HG03045 (cell line): ENCODE measurements around the gene BPHL.
A peak's percentile ranks its signal among the peaks of the same experiment; 100 is the strongest.
"Not testable (repeated sequence)": the region's sequence is repeated elsewhere in the genome, so short reads cannot be mapped to it uniquely, and the experiment has no call there.

Experiments
- ATAC-seq: cut with Tn5 transposase; IDR thresholded peaks from one replicate; pipeline ENCODE4 v1.9.1; 2021; ENCODE audit warnings: mild to moderate bottlenecking, moderate library complexity; ENCODE audit not compliant: unreplicated experiment

BPHL gene

DNA sequence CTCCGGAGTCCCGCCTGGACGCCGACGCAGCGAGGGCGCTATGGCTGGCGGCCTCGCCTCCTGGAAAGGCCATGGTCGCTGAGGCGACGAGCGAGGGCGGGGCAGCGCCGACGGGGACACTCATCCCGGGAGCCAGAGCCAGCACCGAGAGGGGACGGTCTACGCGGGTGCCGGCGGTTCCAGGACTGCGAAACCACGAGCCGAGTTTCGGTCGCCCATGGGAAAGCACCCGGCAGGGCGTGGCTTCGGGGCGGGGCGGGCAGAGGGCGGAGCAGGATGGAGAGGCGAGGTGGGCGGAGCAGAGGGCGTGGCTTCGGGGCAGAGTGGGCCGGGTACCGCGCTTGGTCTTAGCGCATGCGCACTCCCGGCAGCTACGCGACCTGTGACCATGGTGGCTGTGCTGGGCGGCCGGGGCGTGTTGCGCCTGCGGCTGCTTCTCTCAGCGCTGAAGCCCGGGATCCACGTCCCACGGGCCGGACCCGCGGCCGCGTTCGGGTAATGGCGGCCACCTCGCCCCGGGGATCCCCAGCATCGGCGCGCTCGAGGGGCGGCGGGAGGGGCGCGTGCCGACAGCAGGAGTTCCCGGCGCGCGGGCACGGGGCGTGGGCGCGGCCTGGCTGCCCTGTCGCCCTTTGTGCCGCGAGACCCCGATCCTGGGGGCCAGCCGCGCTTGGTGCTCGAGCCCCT is at the start of gene BPHL:
BPHL (plus strand) TSS at position 359 of the 687 bp plus-strand sequence; CDS start at position 389, 30 bp downstream.
- ATAC-seq: peak; percentile 86

- no peak for ATAC-seq
Measured at GRCh38 chr6:3071568-3071967, 46.9 kb upstream of the BPHL start.

DNA sequence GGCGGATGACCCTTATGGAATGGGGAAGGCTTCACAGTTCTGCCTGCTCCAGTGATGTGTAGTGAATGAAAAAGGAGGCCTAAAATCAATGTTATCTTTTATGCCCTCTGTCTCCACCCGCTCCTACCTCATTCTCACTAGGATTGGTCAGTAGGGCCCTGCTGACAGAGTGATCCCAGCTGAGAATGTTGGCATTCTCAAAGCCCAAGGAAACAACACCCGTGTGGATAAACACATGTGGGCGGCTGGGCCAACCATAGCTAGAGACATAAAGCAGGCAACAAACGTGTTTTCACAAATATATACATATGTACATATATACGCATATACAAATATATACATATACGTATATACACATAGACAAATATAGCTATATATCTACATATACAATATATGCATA is 45.7 kb upstream of the BPHL start:
- no peak for ATAC-seq

DNA sequence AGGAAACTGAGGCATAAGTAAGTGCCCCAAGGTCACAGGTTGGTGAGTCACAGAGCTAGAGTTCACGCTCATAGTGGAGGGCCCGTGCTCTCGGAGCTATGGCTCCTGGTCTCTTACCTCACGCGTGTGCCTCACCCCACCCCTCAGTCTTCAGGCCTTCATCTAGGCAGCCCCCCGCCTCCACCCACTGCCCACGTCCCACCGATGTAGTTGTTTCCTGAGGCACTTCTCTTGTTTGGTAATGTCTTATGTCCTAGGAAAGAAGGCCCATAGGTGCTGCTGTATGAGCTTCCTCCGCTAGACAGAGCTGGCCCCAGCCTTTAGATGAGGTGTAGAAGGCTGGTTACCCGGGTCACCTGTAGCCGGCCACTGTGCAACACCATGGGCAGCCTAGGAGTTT is 45.1 kb upstream of the BPHL start:
- ATAC-seq: no peak

GRCh38 chr6:3075772-3076113 is 42.8 kb upstream of the BPHL start:
- no peak for ATAC-seq

- ATAC-seq: no peak
Measured at GRCh38 chr6:3076320-3076719, 42.2 kb upstream of the BPHL start.

- no peak for ATAC-seq
Measured at GRCh38 chr6:3077430-3077829, 41.1 kb upstream of the BPHL start.

DNA sequence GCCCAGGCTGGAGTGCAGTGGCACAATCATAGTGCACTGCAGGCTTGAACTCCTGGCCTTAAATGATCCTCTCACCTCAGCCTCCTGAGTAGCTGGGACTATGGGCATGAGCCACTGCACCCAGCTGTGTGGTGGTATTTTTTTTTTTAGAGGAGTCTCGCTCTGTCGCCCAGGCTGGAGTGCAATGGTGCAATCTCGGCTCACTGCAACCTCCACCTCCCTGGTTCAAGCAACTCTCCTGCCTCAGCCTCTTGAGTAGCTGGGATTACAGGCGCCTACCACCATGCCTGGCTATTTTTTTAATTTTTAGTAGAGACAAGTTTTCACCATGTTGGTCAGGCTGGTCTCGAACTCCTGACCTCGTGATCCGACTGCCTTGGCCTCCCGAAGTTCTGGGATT is 39.6 kb upstream of the BPHL start:
- not testable (repeated sequence) for ATAC-seq

DNA sequence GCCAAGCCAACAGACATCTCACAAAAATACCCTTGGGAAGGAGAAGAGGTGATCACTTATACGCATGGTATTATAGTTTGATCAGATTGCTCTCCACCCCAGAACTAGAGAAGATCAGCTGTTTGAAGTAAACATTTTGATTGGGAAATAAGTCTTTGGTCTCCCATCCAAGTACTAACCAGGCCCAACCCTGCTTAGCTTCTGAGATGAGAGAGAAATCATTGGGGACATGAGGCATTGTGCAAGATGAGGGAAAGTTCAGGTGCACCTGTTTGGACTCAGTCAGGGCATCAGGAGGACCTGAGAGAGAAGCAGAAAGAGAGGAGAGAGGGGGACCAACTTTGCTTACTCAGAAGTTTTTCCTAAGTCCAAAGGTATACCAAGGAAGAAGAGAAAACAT is 38.8 kb upstream of the BPHL start:
- no peak for ATAC-seq

- no peak for ATAC-seq
Measured at GRCh38 chr6:3081960-3082359, 36.6 kb upstream of the BPHL start.

DNA sequence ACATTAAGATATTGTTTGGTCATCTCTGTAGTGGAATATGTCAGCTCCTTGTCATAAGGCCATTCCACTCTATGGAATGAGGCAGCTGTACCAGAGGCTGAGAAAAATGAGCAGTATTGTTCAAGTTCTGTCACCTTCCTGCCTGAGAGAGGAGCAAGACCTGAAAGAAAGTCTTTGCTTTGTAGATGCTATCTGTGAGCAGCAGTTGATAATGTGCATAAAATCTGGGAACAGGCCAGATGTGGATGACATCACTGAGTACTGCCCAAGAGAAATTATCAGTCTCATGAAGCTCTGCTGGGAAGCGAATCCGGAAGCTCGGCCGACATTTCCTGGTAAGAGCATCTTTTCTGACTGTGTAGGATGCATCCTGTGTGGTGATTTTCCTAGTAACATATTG is 33.4 kb upstream of the BPHL start:
- no peak for ATAC-seq

GRCh38 chr6:3086282-3086946 is 32.1 kb upstream of the BPHL start:
- no peak for ATAC-seq

DNA sequence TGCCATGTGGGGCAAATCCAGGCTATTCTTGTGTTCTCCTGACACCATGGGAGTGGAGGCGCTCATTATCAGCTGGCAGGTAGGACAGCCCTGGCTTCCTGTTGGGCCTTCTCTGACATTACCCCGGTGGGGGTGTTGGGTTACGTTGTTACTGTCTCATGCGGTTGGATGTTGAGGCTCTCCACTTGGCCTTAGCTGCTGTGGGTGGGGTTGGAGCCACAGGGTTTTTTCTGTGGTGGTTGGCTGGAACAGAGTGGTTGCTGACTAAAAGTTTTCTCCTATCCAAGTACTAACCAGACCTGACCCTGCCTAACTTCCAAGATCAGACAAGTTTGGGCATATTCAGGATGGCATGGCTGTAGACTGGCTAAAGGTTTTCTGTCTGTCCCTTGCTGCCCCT is 30.1 kb upstream of the BPHL start:
- ATAC-seq: no peak

DNA sequence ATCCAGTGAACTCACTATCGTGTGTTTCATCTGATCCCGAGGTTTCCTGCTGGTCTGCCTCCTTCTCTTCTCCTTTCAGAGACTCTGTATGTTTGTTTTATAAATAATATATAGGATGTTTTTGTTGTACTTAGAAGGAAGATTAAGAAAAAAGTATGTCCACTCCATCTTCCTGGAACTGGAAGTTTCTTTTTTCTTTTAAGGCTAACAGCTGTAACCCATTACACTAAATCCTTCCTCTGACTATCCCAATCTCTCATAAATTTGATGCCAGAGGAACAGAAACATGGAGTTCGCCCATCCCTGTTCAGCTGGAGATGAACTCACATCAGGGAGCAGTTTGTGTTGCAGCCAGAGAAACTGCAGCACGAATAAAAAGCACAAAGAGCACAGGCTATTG is 29.5 kb upstream of the BPHL start:
- no peak for ATAC-seq

DNA sequence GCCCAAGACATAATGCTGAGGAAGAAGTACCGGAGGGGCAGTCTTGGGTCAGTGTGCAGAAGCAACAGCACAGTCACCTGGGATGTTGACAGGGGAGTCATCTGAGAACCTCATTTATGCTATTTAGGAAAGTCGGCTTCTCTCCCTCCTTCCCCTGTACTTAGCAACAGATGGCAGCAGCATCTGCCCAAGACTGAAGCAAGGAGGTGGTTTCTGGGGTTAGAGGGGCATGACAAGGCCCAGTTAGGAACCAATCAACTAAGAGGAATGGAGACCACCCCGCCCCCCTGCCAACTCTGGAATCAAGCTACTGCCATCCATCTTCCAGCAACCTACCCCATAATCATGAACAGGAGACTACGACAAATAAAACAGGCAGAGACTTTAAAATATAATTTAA is 28.5 kb upstream of the BPHL start:
- ATAC-seq: no peak

GRCh38 chr6:3094815-3095214 is 23.7 kb upstream of the BPHL start:
- no peak for ATAC-seq

DNA sequence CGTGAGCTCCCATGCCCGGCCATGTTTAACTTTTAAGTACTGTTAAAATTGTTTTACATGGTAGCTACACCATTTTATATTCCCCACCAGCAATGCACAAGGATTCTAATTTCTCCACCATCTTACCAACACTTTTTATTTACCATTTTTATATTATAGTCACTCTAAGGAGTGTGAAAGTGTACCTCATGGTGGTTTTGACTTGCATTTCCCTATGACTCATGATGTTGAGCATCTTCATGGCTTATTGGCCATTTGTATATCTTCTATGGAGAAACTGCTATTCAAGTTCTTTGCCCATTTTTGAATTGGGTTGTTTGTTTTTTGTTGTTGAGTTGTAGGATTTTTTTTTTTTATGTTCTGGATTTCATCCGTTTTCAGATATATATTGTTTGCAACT is 15.6 kb upstream of the BPHL start:
- no peak for ATAC-seq

DNA sequence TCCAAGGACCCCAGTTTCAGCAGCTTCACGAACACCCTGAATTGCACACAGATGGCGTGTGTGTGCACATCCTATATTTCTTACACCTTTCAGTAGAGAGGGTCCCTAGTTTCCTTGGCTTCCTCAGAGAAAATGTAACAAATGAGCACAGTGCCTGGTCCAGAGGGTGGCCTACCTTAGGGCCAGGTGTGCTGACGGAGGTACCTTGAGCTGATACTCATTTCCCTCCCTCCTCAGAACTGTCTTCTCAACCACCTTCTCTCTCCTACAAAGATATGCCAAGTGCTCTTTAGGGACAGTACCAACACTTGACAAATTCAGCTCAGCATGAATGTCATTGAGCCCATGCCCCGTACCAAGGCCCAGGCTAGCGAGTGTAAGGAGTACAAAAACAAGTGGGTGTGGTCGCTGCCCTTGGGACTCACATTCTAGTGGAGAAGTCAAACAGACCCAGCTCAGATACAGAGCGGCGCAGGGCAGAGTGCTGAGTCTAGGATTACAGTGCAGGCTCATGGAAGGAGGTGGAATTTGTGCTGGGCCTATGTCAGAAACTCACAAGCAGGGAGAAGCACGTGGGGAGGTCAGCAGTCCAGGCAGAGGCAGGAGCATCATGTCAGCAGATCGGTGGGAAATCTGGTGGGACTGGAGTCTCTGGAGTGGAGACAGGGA is 9.6 kb upstream of the BPHL start:
- ATAC-seq: no peak

- no peak for ATAC-seq
Measured at GRCh38 chr6:3109761-3110160, 8.8 kb upstream of the BPHL start.

DNA sequence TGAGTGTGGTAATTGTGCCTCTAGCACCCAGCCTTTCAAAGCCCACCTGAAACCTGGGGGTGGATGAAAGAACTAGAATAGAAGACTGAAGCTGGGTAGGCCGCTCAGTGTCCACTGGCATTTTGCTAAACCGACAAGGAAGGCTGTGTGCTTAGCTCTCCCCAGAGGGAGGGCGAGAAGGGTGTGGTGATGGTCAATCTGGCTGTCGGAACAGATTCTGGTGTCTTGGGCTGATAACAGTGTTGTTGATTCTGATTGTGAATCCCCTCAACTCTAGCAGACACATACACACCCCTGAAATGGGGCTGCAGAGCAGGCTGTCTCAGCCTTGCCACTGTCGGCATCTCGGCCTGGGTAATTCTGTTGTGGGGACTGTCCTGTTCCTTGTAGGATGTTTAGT is 4.1 kb upstream of the BPHL start:
- ATAC-seq: no peak

- ATAC-seq: no peak
Measured at GRCh38 chr6:3117912-3118352, 579 bp upstream of the BPHL start.

- peak; percentile 21 for ATAC-seq
Measured at GRCh38 chr6:3119040-3119723, 671 bp downstream of the BPHL start.
